ENCODE data around the gene CLTCL1.

CLTCL1 gene

DNA sequence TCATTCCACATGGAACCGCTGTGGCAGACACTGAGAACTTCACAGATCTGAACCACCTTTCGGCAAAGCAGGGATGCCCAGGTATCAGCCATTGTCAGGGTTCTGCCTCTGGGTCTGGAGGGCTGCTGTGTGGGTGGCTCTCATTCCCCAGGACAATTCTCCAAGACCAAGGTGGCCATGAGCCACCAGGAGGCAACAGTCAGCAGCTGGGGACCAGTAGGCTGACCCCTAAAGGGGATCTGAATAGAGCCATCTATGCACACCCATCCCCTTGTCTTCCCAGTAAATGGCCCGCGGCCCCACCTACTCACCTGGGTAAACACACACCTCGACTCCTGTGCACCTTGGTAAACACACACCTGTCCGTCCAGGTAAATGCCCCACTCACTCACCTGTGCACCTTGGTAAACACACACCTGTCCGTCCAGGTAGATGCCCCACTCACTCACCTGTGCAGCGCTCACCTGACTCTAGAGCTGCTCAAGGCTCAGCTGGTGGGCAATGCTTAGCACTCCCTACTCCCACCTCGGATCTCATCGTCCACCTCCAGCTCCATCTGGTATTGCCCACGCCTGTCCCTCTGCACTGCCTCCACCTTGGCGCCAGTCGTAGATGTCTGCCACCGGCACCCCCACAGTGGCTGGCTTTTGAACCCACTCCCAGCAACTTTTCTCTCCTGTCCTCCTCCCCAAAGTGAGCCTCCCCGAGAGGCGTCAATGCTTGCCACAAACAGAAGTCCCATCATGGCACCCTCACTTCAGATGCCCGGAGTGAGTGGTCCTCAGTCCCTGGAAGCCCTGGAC lies 123.2 kb downstream of the CLTCL1 start:
- H3K4me3 ChIP-seq (replicated peaks; ENCODE audit: insufficient read depth, low read length): no peak overlapping the region
- TF ChIP-seq, protein P1, sequence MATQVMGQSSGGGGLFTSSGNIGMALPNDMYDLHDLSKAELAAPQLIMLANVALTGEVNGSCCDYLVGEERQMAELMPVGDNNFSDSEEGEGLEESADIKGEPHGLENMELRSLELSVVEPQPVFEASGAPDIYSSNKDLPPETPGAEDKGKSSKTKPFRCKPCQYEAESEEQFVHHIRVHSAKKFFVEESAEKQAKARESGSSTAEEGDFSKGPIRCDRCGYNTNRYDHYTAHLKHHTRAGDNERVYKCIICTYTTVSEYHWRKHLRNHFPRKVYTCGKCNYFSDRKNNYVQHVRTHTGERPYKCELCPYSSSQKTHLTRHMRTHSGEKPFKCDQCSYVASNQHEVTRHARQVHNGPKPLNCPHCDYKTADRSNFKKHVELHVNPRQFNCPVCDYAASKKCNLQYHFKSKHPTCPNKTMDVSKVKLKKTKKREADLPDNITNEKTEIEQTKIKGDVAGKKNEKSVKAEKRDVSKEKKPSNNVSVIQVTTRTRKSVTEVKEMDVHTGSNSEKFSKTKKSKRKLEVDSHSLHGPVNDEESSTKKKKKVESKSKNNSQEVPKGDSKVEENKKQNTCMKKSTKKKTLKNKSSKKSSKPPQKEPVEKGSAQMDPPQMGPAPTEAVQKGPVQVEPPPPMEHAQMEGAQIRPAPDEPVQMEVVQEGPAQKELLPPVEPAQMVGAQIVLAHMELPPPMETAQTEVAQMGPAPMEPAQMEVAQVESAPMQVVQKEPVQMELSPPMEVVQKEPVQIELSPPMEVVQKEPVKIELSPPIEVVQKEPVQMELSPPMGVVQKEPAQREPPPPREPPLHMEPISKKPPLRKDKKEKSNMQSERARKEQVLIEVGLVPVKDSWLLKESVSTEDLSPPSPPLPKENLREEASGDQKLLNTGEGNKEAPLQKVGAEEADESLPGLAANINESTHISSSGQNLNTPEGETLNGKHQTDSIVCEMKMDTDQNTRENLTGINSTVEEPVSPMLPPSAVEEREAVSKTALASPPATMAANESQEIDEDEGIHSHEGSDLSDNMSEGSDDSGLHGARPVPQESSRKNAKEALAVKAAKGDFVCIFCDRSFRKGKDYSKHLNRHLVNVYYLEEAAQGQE (IDR thresholded peaks at IDR 0.05; ENCODE audit: insufficient replicate concordance, low read depth): no peak
- no peak for TF ChIP-seq GABPA (IDR thresholded peaks at IDR 0.05; ENCODE audit: low read depth)
- no peak for TF ChIP-seq SPI1 (IDR thresholded peaks at IDR 0.05; ENCODE audit: borderline replicate concordance, low read depth)
- no peak for TF ChIP-seq POLR2AphosphoS5 (IDR thresholded peaks at IDR 0.05; ENCODE audit: low read depth)
- TF ChIP-seq, protein P2, sequence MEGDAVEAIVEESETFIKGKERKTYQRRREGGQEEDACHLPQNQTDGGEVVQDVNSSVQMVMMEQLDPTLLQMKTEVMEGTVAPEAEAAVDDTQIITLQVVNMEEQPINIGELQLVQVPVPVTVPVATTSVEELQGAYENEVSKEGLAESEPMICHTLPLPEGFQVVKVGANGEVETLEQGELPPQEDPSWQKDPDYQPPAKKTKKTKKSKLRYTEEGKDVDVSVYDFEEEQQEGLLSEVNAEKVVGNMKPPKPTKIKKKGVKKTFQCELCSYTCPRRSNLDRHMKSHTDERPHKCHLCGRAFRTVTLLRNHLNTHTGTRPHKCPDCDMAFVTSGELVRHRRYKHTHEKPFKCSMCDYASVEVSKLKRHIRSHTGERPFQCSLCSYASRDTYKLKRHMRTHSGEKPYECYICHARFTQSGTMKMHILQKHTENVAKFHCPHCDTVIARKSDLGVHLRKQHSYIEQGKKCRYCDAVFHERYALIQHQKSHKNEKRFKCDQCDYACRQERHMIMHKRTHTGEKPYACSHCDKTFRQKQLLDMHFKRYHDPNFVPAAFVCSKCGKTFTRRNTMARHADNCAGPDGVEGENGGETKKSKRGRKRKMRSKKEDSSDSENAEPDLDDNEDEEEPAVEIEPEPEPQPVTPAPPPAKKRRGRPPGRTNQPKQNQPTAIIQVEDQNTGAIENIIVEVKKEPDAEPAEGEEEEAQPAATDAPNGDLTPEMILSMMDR (IDR thresholded peaks at IDR 0.05; ENCODE audit: insufficient read depth, low read length): no peak
- peaks cover 33% of the 10 kb centered on the region for H3K27me3 ChIP-seq (ENCODE audit: insufficient read depth, poor library complexity, severe bottlenecking)
- H3K27ac ChIP-seq (replicated peaks): no peak overlapping the region
- no peak for DNase-seq (ENCODE audit: low read depth in 1 of 2, low spot score in 1 of 2)

DNA sequence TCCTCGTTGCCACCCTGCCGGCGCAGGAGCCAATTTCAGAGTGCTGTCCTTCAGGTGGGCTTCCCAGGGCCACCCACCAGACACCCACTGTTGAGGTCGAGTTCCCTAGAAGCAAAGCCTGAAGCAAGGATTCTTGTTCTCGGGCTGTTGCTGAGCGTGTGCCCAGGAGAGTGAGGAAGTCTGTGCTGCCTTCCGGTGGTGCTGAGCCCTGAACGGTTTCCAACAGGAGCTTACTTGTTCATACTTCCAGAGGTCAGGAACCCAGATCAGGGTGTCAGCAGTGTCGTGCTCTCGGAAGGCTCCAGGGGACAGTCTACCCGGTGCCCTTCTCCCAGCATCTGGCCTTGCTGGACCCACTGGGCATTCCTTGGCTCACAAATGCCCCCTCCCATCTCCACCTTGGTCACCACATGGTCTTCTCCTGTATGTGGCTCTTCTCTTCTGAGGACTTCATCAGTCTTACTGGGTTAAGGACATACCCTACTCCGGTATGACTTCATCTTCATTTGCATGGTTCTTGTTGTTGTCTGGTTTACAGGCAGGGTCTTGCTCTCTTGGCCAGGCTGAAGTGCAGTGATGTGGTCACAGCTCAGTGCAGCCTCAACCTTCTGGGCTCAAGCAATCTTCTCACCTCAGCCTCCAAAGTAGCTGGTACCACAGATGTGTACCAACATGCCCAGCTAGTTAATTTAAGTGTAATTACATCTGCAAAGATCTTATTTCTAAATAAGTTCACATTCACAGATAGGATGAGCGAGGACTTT lies 124.2 kb downstream of the CLTCL1 start:
- Histone ChIP-seq H3K4me3 (replicated peaks; ENCODE audit: insufficient read depth, low read length) (no peak overlapping the region), H3K27me3 (ENCODE audit: insufficient read depth, poor library complexity, severe bottlenecking) (peaks cover 33% of the 10 kb centered on the region), H3K27ac (replicated peaks) (no peak overlapping the region)
- TF ChIP-seq GABPA (IDR thresholded peaks at IDR 0.05; ENCODE audit: low read depth) (no peak), SPI1 (IDR thresholded peaks at IDR 0.05; ENCODE audit: borderline replicate concordance, low read depth) (no peak), POLR2AphosphoS5 (IDR thresholded peaks at IDR 0.05; ENCODE audit: low read depth) (no peak)
- TF ChIP-seq, protein P1 (IDR thresholded peaks at IDR 0.05; ENCODE audit: insufficient replicate concordance, low read depth): no peak
- TF ChIP-seq, protein P2 (IDR thresholded peaks at IDR 0.05; ENCODE audit: insufficient read depth, low read length): no peak
- DNase-seq (ENCODE audit: low read depth in 1 of 2, low spot score in 1 of 2): no peak

DNA sequence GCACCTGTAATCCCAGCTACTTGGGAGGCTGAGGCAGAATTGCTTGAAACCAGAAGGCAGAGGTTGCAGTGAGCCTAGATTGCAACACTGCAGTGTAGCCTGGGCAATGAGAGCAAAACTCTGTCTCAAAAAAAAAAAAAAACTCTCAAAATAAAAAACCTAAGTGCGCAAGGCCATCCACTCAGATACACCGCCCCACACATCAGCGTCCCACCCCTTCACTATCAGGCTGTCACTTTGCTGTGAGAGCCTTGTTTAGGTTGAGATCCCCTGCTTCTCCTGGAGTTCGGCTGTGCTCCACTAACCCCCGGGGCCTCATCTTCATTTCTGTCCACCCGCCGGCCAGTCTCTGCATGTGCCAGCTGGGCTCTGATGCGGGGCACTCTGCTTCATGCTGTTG lies 125.1 kb downstream of the CLTCL1 start:
- Histone ChIP-seq H3K4me3 (replicated peaks; ENCODE audit: insufficient read depth, low read length) (no peak overlapping the region), H3K27me3 (ENCODE audit: insufficient read depth, poor library complexity, severe bottlenecking) (peaks cover 33% of the 10 kb centered on the region), H3K27ac (replicated peaks) (no peak overlapping the region)
- TF ChIP-seq SPI1 (IDR thresholded peaks at IDR 0.05; ENCODE audit: borderline replicate concordance, low read depth) (no peak), GABPA (IDR thresholded peaks at IDR 0.05; ENCODE audit: low read depth) (no peak), POLR2AphosphoS5 (IDR thresholded peaks at IDR 0.05; ENCODE audit: low read depth) (no peak)
- TF ChIP-seq, protein P2 (IDR thresholded peaks at IDR 0.05; ENCODE audit: insufficient read depth, low read length): no peak
- TF ChIP-seq, protein P1 (IDR thresholded peaks at IDR 0.05; ENCODE audit: insufficient replicate concordance, low read depth): no peak
- DNase-seq (ENCODE audit: low read depth in 1 of 2, low spot score in 1 of 2): no peak
